GM10266 (cell line): ENCODE data around the gene RGS8.

Experiments
- DNase-seq: peaks from one replicate; pipeline ENCODE4 v3.0.0; 2012; ENCODE audit errors: extremely low spot score
- TF ChIP-seq, protein P1 (sequence below): IDR thresholded peaks from 2 replicates; pipeline ENCODE4 v1.5.1; 2012; ENCODE audit warnings: mild to moderate bottlenecking, low read depth; ENCODE audit not compliant: control insufficient read depth, insufficient read depth; ENCODE audit errors: missing control alignments

The RGS8 gene

GRCh38 chr1:182641561-182641960 is 42.8 kb downstream of the RGS8 start:
- TF ChIP-seq, protein P1, sequence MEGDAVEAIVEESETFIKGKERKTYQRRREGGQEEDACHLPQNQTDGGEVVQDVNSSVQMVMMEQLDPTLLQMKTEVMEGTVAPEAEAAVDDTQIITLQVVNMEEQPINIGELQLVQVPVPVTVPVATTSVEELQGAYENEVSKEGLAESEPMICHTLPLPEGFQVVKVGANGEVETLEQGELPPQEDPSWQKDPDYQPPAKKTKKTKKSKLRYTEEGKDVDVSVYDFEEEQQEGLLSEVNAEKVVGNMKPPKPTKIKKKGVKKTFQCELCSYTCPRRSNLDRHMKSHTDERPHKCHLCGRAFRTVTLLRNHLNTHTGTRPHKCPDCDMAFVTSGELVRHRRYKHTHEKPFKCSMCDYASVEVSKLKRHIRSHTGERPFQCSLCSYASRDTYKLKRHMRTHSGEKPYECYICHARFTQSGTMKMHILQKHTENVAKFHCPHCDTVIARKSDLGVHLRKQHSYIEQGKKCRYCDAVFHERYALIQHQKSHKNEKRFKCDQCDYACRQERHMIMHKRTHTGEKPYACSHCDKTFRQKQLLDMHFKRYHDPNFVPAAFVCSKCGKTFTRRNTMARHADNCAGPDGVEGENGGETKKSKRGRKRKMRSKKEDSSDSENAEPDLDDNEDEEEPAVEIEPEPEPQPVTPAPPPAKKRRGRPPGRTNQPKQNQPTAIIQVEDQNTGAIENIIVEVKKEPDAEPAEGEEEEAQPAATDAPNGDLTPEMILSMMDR = no peak
- no peak for DNase-seq

- DNase-seq = no peak
- TF ChIP-seq, protein P1 = no peak
These were observed 45.1 kb downstream of the RGS8 start for GRCh38 chr1:182639330-182639729.

- TF ChIP-seq, protein P1 = no peak
- no peak for DNase-seq
These were observed 46.6 kb downstream of the RGS8 start for GRCh38 chr1:182637769-182638168.

DNA sequence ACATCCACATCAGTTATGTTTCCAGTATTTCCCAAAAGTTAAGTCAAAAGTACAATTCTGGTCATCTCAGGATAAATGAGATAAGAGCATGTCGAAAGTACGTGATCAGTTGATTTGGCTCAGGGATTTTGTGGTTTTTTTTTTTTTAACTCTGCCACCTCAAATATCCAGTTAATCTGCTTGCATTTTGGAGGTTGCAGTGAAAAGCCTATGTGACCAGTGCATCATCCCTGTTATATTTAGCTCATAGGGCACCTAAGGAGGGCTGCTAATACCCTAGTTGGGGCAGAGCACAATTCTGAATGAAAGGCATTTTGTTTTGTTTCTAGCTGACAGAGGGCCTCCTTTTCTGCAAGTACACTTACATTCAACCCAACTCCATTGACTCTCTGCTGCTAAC is 48.5 kb downstream of the RGS8 start:
- TF ChIP-seq, protein P1 = no peak
- no peak for DNase-seq
